Smooth muscle cell (in vitro differentiated cells): ENCODE results near the gene TOR1AIP2. TPM values are rescaled to one million over a fixed set of nuclear protein-coding genes. Genes with fewer than 3 reads are reported as not detected.

Experiments used
- DNase-seq: peaks from one replicate; lab custom pipeline; 2025; ENCODE audit not compliant: unreplicated experiment; lab: John Stamatoyannopoulos, UW
- H2AFZ ChIP-seq: fragments of 200-600 bp; sonication (generic); 2 replicates; pipeline ENCODE4 v1.6.0; 2016; ENCODE audit warnings: antibody characterized with exemption, low read depth, mild to moderate bottlenecking
- H3F3A ChIP-seq: fragments of 200-600 bp; sonication (generic); 2 replicates; pipeline ENCODE4 v1.6.0; 2017; ENCODE audit warnings: antibody characterized with exemption, low read depth
- H3K27ac ChIP-seq: fragments of 200-600 bp; sonication (generic); 2 replicates; pipeline ENCODE4 v1.5.1; 2016; ENCODE audit warnings: low read depth, mild to moderate bottlenecking
- H3K27me3 ChIP-seq: fragments of 200-600 bp; sonication (generic); 2 replicates; pipeline ENCODE4 v1.6.1; 2016; ENCODE audit warnings: low read depth, mild to moderate bottlenecking
- H3K36me3 ChIP-seq: fragments of 200-600 bp; sonication (generic); 2 replicates; pipeline ENCODE4 v1.5.1; 2016; ENCODE audit warnings: low read depth
- H3K4me1 ChIP-seq: fragments of 200-600 bp; sonication (generic); 2 replicates; pipeline ENCODE4 v1.5.1; 2016; ENCODE audit warnings: low read depth
- H3K4me2 ChIP-seq: fragments of 200-600 bp; sonication (generic); 2 replicates; pipeline ENCODE4 v1.6.0; 2016; ENCODE audit warnings: mild to moderate bottlenecking
- H3K4me3 ChIP-seq: fragments of 200-600 bp; sonication (generic); 2 replicates; pipeline ENCODE4 v1.5.1; 2016; ENCODE audit warnings: mild to moderate bottlenecking
- H3K79me2 ChIP-seq: fragments of 200-600 bp; sonication (generic); 2 replicates; pipeline ENCODE4 v1.6.0; 2016; ENCODE audit warnings: low read depth, mild to moderate bottlenecking
- H3K9ac ChIP-seq: fragments of 200-600 bp; sonication (generic); 2 replicates; pipeline ENCODE4 v1.6.0; 2016; ENCODE audit warnings: low read depth
- H3K9me3 ChIP-seq: fragments of 200-600 bp; sonication (generic); replicated peaks from 2 replicates; pipeline ENCODE4 v1.5.1; 2016; ENCODE audit warnings: low read depth
- H4K20me1 ChIP-seq: fragments of 200-600 bp; sonication (generic); 2 replicates; pipeline ENCODE4 v1.6.0; 2016; ENCODE audit warnings: low read depth
- CTCF ChIP-seq: fragments of 200-600 bp; sonication (generic); IDR thresholded peaks from 2 replicates; pipeline ENCODE4 v1.5.1; 2017; ENCODE audit warnings: borderline replicate concordance, mild to moderate bottlenecking, antibody characterized with exemption; ENCODE audit not compliant: insufficient read depth, poor library complexity, severe bottlenecking
- WGBS: methylation state at CpG from one replicate; pipeline ENCODE4 v1.1.7; 2016; ENCODE audit warnings: low lambda C conversion rate; 5-methylcytosine and 5-hydroxymethylcytosine counted together
- polyA plus RNA-seq: library from polyadenylated mRNA; unstranded; fragments of >200 nt; fragmentation: Nextera tagmentation; extraction: Ambion mirVana; gene quantifications from 2 replicates; pipeline ENCODE4 v1.2.1, GENCODE V29; 2016
- total RNA-seq: library from RNA; depleted of rRNA; stranded (reverse); fragments of >200 nt; gene quantifications from 2 replicates; pipeline ENCODE4 v1.2.3, GENCODE V29; 2014

TOR1AIP2 gene
- total and polyA plus RNA-seq, 2 experiments from 2014 or later = 14.2 to 105 TPM

- Histone ChIP-seq H3K79me2 (no peaks in the 10 kb centered on the region), H3K9me3 (no peaks in the 10 kb centered on the region), H2AFZ (peak overlapping the region; percentile 45), H3K9ac (no peak overlapping the region), H3K4me3 (peak overlapping the region; percentile 49), H3K36me3 (no peaks in the 10 kb centered on the region), H3K4me2 (peak overlapping the region; percentile 83), H3F3A (no peaks in the 10 kb centered on the region), H3K4me1 (peaks cover 3% of the 10 kb centered on the region), H3K27ac (no peak overlapping the region), H4K20me1 (no peaks in the 10 kb centered on the region), H3K27me3 (peaks cover 21% of the 10 kb centered on the region)
- WGBS = 85% methylated on average over 28 of the region's 28 CpGs
- TF ChIP-seq CTCF = no peak
- no peak for DNase-seq
Observed at GRCh38 chr1:179813626-179814545, 63.7 kb downstream of the TOR1AIP2 start.

- TF ChIP-seq CTCF = no peak
- Histone ChIP-seq H3K36me3 (no peaks in the 10 kb centered on the region), H3K27me3 (peaks cover 21% of the 10 kb centered on the region), H3K4me1 (peaks cover 5% of the 10 kb centered on the region), H3K4me3 (no peak overlapping the region), H3K9me3 (no peaks in the 10 kb centered on the region), H2AFZ (no peak overlapping the region), H3F3A (peaks cover 2% of the 10 kb centered on the region), H3K9ac (no peak overlapping the region), H3K4me2 (no peak overlapping the region), H3K79me2 (no peaks in the 10 kb centered on the region), H4K20me1 (no peaks in the 10 kb centered on the region), H3K27ac (no peak overlapping the region)
- no peak for DNase-seq
- 93% methylated on average over 36 of the region's 37 CpGs for WGBS
Observed at GRCh38 chr1:179812501-179813292, 64.9 kb downstream of the TOR1AIP2 start.

- no peak for DNase-seq
- WGBS = 83% methylated on average over 7 of the region's 7 CpGs
- Histone ChIP-seq H2AFZ (no peak overlapping the region), H3K4me1 (peaks cover 4% of the 10 kb centered on the region), H3K9me3 (no peaks in the 10 kb centered on the region), H3K4me3 (no peak overlapping the region), H3K79me2 (no peaks in the 10 kb centered on the region), H3F3A (peaks cover 6% of the 10 kb centered on the region), H3K36me3 (no peaks in the 10 kb centered on the region), H3K27ac (no peak overlapping the region), H3K27me3 (peaks cover 11% of the 10 kb centered on the region), H3K4me2 (no peak overlapping the region), H4K20me1 (no peaks in the 10 kb centered on the region), H3K9ac (no peak overlapping the region)
- TF ChIP-seq CTCF = no peak
Observed at GRCh38 chr1:179810367-179810715, 67.3 kb downstream of the TOR1AIP2 start.
